SHP77 (cell line): ENCODE measurements around the gene RUSF1.
A peak's percentile ranks its signal among the peaks of the same experiment; 100 is the strongest.
"Not testable (repeated sequence)": the region's sequence is repeated elsewhere in the genome, so short reads cannot be mapped to it uniquely, and the experiment has no call there.

Source experiments
- DNase-seq, 2 experiments: peaks; one replicate each; lab custom pipeline; 2025; lab: John Stamatoyannopoulos, UW

The RUSF1 gene

DNA sequence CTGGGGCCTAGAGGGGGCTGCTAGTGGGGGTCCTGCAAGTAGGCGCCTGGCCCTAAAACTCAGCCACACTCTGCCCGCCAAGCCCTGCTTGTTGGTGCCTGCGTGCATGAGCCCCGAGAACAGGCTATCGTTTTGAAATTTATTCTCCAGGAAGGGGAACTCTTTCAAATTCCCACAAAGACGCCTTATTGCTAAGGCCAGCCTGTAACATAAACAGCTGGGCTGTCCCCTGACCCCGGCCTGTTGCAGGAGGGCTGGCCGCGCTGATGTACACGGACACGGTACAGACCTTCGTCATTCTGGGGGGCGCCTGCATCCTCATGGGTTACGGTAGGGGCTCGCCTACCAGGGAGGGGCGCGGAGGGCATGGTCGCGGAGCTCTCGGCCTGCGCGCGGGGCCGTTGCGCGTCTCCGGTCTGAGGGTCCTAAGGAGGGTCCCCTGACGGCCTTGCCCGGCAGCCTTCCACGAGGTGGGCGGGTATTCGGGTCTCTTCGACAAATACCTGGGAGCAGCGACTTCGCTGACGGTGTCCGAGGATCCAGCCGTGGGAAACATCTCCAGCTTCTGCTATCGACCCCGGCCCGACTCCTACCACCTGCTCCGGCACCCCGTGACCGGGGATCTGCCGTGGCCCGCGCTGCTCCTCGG, 21.0 kb downstream of the RUSF1 start:
- no peak for DNase-seq

DNA sequence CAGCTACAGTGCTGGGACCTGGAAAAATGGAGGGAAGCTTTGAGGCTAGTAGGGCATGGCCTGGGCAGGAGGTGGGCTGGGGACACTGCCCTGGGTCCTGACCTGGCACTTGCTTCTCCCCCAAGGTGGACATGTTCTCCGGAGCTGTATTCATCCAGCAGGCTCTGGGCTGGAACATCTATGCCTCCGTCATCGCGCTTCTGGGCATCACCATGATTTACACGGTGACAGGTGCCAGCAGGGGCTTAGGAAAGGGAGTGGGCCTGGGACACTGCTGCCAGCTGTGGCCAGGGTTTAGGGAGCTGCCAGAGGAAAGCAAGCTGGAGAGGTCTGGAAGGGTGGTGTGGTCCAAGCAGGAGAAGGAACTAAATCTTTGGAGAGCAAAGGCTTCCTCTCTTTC, 22.1 kb downstream of the RUSF1 start:
- no peak for DNase-seq

DNA sequence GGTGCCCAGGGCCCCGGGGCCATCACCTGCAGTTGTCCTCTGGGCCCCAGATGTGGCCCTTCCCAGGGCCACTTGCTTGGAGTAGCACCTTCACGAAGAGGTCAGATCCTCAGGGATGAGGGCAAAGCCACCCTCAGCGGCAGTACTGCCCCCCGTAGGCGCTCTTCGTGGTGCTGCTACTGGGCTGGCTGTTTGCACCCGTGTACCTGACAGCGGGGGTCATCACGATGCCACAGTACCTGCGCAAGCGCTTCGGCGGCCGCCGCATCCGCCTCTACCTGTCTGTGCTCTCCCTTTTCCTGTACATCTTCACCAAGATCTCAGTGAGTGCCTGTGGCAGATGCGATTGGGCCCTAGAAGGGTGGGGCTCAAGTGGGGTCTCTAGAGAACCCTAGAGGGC, 22.6 kb downstream of the RUSF1 start:
- no peak for DNase-seq

DNA sequence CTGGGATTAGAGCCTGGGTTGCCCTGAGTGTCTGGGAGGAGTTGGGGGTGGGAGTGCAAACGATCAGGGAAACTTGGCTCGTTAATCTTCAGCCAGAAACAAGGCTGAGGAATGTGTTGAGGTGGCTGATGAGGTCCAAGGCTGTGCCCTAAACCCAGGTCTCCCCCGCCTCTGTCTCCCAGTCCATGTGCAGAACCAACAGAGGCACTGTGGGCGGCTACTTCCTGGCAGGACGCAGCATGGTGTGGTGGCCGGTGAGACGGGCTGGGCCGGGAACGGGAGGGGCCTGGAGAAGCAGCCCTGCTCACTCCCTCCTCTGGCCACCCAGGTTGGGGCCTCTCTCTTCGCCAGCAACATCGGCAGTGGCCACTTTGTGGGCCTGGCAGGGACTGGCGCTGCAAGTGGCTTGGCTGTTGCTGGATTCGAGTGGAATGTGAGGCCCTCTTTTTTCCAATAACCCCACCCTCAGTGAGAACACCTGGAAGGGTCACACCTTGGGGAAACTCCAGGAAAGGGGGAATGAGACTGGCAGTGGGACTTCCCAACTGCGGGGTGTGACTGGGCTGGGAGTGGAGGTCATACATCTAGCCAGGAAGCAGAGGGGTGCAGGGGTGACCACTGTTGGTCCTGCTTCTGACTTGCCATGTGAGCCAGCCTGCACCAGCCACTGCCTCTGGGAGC, 23.6 kb downstream of the RUSF1 start:
- no peak for DNase-seq

DNA sequence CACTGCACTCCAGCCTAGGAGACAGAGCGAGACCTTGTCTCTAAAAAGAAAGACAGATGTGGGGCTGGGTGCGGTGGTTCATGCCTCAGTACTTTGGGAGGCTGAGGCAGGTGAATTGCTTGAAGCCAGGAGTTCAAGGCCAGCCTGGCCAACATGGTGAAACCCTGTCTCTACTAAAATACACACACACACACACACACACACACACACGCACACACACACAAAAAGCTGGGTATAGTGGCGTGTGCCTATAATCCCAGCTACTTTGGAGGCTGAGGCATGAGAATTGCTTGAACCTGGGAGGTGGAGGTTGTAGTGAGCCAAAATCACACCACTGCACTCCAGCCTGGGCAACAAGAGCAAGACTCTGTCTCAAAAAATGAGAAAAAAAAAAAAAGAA, 24.1 kb downstream of the RUSF1 start:
- DNase-seq: not testable (repeated sequence)

DNA sequence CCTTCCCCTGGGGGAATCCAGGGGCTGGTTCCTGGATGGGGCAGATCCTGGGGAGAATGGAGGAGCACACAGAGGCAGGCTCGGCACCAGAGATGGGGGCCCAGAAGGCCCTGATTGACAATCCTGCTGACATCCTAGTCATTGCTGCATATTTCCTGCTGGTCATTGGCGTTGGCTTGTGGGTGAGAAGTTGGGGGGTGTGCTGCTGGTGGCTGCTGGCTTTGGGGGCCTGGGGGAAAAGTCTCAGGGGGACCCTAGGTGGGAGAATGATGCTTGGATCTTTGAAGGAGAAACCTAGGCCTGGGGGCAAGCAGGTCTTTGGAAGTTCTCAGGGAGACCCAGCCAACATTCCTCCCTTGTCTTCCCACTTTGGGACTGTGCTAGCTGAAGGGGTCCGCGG, 25.1 kb downstream of the RUSF1 start, which contains the start of gene SLC5A2:
SLC5A2 (plus strand) TSS at position 43 of the 400 bp plus-strand sequence; CDS start at position 57, 14 bp downstream.
- DNase-seq: no peak

DNA sequence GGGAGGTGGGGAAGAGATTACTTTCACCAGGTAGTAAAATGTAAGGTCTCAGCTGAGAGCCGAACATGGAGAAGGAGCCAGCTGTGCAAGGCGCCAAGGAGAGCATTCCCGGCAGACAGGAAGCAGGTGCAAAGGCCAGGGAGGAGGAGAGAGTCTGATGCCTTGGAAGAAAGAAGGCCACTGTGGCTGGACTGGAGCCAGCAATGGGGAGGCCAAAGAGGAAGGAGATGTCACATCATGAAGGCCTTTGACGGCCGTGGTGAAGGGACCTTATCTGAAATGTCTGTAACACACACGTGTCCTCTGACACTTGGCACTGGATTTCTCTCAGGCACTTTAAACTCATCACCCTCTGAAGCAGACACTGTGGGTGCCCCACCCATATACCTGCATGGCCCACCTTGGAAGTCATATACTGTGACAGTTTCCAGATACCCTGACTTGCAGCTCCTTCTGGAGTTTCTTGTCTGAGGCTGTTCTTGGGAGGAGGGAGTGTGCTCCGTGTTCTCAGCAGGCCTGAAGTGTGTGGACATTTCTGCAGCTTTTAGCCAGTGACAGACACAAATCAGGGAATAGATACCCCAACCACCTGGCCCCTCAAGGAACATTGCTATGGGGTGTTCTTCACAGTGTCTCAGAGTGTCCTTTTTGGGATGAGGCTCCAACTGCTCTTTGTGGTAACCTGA, 27.2 kb downstream of the RUSF1 start:
- DNase-seq: peak; percentile 12 to 17

DNA sequence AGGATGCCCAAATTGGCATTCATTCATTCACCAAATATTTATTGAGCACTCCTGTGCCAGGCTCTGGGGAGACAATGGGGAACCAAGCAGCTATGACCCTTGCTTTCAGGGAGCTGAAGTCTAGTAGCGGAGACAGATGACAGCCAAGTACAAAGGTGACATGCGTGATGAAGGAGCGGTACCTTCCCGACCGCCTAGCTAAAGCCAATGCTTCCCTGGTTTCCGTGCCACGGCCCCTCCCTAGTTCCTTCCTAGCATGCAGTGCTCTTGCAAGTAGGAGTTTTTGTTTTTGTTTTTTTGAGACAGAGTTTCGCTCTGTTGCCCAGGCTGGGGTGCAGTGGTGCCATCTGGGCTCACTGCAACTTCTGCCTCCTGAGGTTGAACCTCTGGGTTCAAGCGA, 28.4 kb downstream of the RUSF1 start:
- DNase-seq: no peak

DNA sequence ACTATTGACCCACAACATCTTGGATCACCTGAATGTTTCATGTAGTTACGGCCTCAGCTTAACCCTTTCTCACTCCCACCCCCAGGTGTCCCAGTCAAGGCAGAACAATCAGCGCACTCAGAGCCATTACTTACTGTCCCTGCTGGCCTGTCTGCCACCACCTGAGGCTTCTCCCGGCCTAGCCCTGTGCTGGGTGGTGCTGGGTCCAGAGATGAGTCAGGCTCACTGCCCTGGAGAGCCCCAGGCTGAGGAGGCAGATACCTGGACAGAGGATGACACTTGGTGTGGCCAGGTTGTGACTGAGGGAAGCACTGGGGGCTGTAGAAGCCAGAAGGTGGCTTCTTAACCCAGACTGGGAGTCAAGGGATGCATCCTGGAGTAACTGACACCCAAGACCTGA, 29.2 kb downstream of the RUSF1 start:
- DNase-seq: no peak

DNA sequence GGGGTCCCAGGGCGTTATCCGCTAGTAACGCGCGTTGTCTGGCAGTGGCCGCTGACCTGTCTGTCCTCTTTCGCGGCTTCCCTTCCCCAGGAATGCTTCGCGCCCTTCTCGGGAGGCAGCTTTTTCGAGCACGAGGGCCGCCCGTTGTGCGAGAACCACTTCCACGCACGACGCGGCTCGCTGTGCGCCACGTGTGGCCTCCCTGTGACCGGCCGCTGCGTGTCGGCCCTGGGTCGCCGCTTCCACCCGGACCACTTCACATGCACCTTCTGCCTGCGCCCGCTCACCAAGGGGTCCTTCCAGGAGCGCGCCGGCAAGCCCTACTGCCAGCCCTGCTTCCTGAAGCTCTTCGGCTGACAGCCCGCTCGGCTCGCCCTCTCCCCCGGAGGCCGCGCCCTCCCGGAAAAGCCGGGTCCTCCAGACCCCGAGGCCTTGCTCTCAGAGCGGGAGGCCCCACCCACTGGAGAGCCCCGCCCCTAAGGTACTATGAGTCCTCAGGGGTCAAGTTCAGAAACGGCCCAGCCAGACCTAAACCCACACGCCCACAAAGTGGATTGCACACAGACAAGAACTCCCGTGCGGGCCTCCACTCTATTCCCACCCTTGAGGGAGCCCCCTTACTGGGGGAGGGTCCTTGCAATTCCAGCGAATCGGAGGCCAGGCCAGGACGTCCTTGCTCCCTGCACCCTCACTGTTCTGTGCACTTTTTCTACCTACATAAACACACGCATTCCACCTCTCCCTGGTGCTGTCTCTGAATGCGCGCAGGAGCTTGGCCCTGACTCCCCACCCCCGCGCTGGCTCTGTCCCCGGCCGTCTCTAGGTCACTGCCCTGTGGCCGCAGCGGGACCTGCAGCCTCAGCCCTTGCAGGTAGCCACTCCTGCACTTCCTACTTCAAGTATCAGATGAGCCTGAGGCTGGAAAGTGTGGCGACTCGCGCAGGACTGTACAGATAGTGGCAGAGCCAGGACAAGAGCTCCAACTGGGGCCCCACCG, 30.7 kb downstream of the RUSF1 start:
- DNase-seq: peak; percentile 70 to 79

DNA sequence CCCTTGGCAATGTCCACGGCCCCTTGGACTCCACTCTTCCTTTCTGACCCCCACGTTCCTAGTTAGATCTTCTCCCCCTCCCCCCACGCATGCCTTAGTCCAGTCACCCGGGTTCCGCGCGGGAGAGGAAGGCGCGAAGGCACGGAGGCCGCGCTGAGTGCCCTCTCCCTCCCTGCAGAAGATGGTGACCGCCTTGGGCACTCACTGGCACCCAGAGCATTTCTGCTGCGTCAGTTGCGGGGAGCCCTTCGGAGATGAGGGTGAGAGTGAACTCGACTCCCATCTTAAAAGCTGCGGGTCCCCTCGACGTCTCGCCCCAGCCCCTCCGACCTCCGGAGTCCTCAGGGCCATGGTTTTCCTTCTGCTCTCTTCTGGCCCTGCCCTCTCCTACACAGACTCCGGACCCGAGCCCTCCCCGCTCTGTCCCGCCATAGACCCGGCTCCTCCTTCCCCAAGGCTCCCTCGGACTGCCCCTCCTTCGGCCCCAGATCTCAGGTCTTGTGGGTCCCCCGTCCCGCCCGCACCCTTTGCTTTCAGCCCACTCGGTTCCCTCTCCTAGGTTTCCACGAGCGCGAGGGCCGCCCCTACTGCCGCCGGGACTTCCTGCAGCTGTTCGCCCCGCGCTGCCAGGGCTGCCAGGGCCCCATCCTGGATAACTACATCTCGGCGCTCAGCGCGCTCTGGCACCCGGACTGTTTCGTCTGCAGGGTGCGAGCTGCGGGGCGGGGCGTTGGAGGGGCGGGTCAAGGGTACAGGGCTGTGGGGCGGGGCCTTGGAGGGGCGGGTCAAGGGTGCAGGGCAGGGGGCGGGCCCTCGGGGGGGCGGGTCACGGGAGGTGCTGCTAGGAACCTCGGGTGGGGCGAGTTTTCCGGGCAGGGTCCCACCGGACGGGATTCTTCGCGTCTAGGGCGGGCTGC, 31.6 kb downstream of the RUSF1 start:
- DNase-seq: peak; percentile 87 to 91

DNA sequence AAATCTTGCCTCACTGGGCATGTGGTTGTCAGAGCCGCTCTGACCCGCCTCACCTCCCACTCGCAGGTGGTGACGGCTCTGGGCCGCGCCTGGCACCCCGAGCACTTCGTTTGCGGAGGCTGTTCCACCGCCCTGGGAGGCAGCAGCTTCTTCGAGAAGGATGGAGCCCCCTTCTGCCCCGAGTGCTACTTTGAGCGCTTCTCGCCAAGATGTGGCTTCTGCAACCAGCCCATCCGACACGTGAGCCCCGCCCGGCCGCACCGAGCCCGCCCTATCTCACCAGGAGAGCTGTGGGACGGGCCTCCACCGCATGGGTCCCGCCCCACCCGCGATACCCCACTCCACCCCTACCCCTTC, 32.3 kb downstream of the RUSF1 start:
- DNase-seq: no peak

DNA sequence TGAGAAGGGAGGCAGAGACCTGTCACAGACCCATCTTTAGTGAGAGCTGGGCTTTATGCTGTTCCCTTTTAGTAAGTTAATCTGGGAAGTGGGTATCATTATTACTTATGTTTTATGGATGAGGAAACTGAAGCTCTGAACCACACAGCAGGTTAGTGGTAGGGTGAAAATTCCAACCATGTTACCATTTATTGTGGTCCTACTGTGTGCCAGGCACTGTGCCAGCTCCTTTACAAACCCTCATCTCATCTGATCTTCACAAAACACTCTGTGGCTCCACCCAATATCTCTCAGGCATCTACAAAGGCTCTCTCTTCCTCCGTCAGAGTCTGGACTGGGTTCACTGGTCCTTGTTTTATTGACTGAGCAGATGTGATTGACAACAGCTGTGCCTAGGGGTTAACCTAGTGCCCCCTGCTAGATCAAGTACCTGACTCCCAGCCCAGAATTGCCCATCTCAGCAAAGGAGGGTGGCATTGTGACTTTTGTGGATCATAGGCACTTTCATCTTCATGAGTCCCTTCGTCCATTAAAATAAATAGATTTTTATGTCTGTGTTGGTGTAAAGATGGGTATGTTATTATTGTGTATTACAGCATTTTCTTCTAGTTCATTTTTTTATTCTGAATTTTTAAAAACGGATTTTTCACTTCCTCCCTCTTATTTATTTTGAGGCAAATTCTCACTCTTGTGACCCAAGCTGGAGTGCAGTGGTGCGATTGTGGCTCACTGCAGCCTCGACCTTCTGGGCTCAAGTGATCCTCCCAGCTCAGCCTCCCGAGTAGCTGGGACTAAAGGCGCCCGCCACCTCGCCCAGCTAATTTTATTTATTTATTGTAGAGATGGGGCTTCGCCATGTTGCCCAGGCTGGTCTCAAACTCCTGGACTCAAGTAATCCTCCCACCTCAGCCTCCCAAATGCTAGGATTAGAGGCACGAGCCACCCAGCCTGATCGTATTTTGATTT, 33.1 kb downstream of the RUSF1 start:
- DNase-seq: no peak

DNA sequence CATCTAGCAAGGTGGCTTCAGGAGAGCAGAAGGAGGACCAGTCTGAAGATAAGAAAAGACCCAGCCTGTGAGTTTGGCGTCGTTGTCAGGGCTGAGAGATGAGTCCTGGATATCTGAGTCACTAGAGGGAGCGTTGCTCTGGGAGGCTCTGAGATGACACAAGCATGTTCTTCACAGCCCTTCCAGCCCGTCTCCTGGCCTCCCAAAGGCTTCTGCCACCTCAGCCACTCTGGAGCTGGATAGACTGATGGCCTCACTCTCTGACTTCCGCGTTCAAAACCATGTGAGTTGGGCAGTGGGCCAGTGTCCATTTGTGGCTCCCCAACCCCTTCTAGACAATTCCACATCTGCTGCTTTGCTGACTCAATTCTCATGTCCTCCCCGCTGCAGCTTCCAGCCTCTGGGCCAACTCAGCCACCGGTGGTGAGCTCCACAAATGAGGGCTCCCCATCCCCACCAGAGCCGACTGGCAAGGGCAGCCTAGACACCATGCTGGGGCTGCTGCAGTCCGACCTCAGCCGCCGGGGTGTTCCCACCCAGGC, 33.9 kb downstream of the RUSF1 start:
- no peak for DNase-seq

DNA sequence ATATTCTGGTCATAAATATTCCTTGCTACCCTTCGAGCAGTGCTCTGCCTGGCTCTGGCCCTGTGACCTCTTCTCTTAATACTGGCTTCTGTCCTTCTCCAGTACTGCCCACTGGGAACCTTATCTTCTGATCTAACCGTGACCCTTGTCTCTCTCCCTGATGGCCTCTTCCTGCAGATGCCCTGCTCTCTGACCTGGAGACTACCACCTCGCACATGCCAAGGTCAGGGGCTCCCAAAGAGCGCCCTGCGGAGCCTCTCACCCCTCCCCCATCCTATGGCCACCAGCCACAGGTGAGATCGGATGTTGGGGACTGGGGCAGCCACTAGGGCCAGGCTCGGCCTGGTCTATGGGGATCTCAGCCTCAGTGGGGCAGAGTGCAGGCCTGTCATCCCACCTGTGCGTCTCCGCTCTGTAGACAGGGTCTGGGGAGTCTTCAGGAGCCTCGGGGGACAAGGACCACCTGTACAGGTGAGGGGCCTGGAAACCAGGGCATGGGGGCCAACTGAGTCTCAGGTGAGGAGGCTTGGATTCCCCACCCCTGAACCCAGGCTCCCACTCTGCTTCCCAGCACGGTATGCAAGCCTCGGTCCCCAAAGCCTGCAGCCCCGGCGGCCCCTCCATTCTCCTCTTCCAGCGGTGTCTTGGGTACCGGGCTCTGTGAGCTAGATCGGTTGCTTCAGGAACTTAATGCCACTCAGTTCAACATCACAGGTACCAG, 34.8 kb downstream of the RUSF1 start:
- DNase-seq: no peak

DNA sequence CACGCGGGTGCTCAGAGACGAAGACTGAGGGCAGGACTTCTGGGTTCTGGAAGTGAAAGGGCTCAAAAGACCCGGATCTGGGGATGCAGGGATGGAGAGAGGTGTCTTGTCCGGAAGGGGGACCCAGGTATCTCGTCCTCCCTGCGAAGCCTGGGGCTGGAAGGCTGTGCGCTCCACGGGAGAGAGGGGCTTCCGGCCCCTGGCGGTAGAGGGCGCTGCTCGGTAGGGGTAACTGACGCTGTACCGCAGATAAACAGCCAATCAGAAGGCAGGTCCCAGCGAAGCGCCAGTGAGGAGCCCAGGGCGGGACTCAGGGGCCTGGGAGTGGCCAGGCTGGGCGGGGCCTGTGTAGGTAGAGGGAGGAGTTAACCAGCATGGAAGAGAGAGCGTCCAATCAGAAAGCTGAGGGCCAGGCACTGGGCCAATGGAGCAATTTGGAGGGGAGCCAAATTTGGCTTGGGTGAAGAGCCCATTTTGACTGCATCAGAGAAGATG, 35.4 kb downstream of the RUSF1 start:
- peak; percentile 92 to 93 for DNase-seq

DNA sequence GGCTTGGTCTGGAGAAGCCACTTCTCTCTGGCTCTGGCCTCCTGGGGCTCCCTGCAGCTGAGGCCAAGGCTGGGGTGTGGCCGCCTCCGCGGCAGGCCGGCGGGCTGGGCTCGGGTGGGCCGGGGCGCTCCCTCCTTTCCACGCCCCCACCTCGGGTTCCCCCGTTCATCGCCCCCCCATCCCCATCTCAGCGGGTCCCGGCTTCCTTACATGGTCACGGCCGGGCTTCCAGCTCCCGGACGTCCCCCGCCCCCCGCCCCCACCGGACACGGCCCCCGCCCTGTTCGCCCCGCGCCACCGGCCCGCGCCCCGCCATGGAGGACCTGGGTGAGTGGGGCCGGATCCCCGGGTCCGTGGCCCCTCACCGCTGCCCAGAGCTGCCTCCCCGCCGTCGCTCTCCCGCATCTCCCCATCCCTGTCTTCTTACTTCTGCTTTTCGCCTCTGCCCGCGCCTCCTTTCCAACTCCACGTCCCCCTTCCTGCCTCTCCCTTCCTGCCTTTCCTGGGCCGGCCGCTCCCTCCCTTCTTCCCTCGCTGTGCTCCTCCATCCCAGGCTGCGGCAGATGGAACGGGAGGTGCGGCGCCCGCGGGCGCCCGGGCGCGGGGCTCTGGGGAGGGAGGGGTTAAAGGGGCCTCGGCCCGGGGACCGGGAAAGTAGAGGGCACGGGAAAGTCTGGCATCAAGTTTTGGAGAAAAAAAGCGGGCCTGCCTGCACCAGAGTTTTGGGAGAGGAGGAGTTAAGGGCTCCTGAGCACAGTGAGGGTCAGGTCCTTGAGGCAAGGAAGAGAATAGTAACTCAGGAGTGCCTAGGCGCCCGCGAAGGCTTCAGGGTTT, 36.1 kb downstream of the RUSF1 start, which contains the start of gene TGFB1I1:
TGFB1I1 (plus strand) TSS at position 278 of the 834 bp plus-strand sequence; CDS start at position 315, 37 bp downstream.
- peak in 1 of 2 experiments; percentile 13 for DNase-seq
